C4-2B (cell line): ENCODE data around the gene KIF1A.

ENCODE experiments used
- ZFX ChIP-seq: fragments of 450-650 bp; IDR thresholded peaks from 2 replicates; pipeline ENCODE4 v1.6.1; 2017
- TF ChIP-seq, protein P1 (sequence below): fragments of 450-650 bp; conservative IDR thresholded peaks from 2 replicates; pipeline ENCODE4 v1.5.1; 2017; ENCODE audit warnings: mild to moderate bottlenecking

DNA sequence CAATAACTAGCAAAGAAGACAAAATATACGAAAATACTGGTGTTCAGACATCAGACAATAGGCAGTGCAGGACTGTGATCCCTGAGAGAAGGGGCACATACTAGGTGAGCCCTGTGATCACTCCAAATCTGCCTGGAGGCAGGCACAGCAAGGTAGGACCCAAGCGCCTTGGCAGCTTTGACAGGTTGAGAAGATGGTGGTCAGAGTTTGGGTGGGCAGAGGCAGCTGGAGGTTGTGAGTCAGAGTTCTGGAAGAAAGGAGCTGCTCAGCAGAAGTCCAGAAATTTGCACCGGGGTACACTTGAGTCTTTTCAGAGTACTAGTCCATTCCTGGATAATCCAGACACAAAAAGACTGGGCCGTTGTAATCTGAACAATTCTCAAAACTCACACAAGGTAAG lies 14.0 kb downstream of the KIF1A start:
- TF ChIP-seq, protein P1, sequence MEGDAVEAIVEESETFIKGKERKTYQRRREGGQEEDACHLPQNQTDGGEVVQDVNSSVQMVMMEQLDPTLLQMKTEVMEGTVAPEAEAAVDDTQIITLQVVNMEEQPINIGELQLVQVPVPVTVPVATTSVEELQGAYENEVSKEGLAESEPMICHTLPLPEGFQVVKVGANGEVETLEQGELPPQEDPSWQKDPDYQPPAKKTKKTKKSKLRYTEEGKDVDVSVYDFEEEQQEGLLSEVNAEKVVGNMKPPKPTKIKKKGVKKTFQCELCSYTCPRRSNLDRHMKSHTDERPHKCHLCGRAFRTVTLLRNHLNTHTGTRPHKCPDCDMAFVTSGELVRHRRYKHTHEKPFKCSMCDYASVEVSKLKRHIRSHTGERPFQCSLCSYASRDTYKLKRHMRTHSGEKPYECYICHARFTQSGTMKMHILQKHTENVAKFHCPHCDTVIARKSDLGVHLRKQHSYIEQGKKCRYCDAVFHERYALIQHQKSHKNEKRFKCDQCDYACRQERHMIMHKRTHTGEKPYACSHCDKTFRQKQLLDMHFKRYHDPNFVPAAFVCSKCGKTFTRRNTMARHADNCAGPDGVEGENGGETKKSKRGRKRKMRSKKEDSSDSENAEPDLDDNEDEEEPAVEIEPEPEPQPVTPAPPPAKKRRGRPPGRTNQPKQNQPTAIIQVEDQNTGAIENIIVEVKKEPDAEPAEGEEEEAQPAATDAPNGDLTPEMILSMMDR, result no peak
- no peak for TF ChIP-seq ZFX
